HEK293 (cell line): ENCODE measurements around the gene ACAD8.
A peak's percentile ranks its signal among the peaks of the same experiment; 100 is the strongest.

Experiments
- CTCF ChIA-PET: fragments of 350-600 bp; formaldehyde crosslinking; extraction: SDS; loops from one replicate; lab custom pipeline; 2021; ENCODE audit warnings: antibody characterized with exemption; lab: Yijun Ruan, JAX
- POLR2A ChIA-PET: fragments of 300-600 bp; formaldehyde crosslinking; extraction: SDS; loops from one replicate; lab custom pipeline; 2020; ENCODE audit warnings: antibody characterized with exemption, inconsistent platforms; lab: Yijun Ruan, JAX
- H3K27ac ChIP-seq: fragments of 200-500 bp; sonication (Bioruptor generic); 2 replicates; pipeline ENCODE4 v1.5.1; 2014; ENCODE audit warnings: low read depth, low read length, control low read depth, inconsistent platforms; ENCODE audit errors: extremely low read depth
- H3K36me3 ChIP-seq, 2 experiments: fragments of 200-500 bp in 1 of 2; sonication (Bioruptor generic) in 1 of 2; 1 replicate in 1 of 2; 2 replicates in 1 of 2; pipeline ENCODE4 v1.5.1; 2014 to 2017; ENCODE audit warnings: inconsistent platforms in 2 of 2, low read length in 2 of 2; ENCODE audit not compliant: control insufficient read depth in 2 of 2, insufficient read depth in 1 of 2
- H3K4me1 ChIP-seq: fragments of 200-500 bp; sonication (Bioruptor generic); 2 replicates; pipeline ENCODE4 v1.5.1; 2014; ENCODE audit warnings: mild to moderate bottlenecking, low read length, inconsistent platforms; ENCODE audit not compliant: control insufficient read depth, insufficient read depth
- H3K4me3 ChIP-seq: 2 replicates; pipeline ENCODE4 v1.5.1; 2011; ENCODE audit warnings: low read depth, mild to moderate bottlenecking, control low read depth, low read length, moderate library complexity
- H3K9me3 ChIP-seq: fragments of 200-500 bp; sonication (Bioruptor generic); 2 replicates; pipeline ENCODE4 v1.5.1; 2014; ENCODE audit warnings: low read depth, low read length, inconsistent platforms; ENCODE audit not compliant: control insufficient read depth, insufficient read depth
- GLI2 ChIP-seq: fragments of 450-650 bp; formaldehyde crosslinking; IDR thresholded peaks from 2 replicates; pipeline ENCODE4; 2017; ENCODE audit warnings: missing biosample characterization, missing genetic modification characterization, low read depth, borderline replicate concordance
- PRDM1 ChIP-seq: fragments of 450-650 bp; formaldehyde crosslinking; IDR thresholded peaks from 2 replicates; pipeline ENCODE4; 2016; ENCODE audit warnings: missing biosample characterization, missing genetic modification characterization
- PRDM2 ChIP-seq: fragments of 450-650 bp; formaldehyde crosslinking; IDR thresholded peaks from 2 replicates; pipeline ENCODE4 v1.5.1; 2016; ENCODE audit warnings: missing biosample characterization, missing genetic modification characterization, borderline replicate concordance
- TCF7L2 ChIP-seq: IDR thresholded peaks from 2 replicates; pipeline ENCODE4 v1.6.1; 2011; ENCODE audit warnings: low read depth, mild to moderate bottlenecking, inconsistent platforms, low read length, moderate library complexity, borderline replicate concordance
- ZNF10 ChIP-seq: fragments of 450-650 bp; formaldehyde crosslinking; IDR thresholded peaks from 2 replicates; pipeline ENCODE4 v1.5.1; 2017; ENCODE audit warnings: missing biosample characterization, missing genetic modification characterization
- ZNF121 ChIP-seq: fragments of 450-650 bp; formaldehyde crosslinking; IDR thresholded peaks from 2 replicates; pipeline ENCODE4 v1.5.1; 2016; ENCODE audit warnings: missing biosample characterization, missing genetic modification characterization
- ZNF146 ChIP-seq: fragments of 450-650 bp; formaldehyde crosslinking; IDR thresholded peaks from 2 replicates; pipeline ENCODE4 v1.5.1; 2016; ENCODE audit warnings: missing biosample characterization, missing genetic modification characterization
- ZNF473 ChIP-seq: fragments of 450-650 bp; formaldehyde crosslinking; IDR thresholded peaks from 2 replicates; pipeline ENCODE4 v1.5.1; 2017; ENCODE audit warnings: missing biosample characterization, missing genetic modification characterization
- ZNF596 ChIP-seq: fragments of 450-650 bp; IDR thresholded peaks from 2 replicates; pipeline ENCODE4 v1.5.0; 2018; ENCODE audit warnings: missing biosample characterization, mild to moderate bottlenecking, missing genetic modification characterization, moderate library complexity
- ZNF654 ChIP-seq: fragments of 450-650 bp; formaldehyde crosslinking; IDR thresholded peaks from 2 replicates; pipeline ENCODE4 v1.5.1; 2016; ENCODE audit warnings: low read depth, missing biosample characterization, missing genetic modification characterization
- ZNF792 ChIP-seq: fragments of 450-650 bp; formaldehyde crosslinking; IDR thresholded peaks from 2 replicates; pipeline ENCODE4 v1.5.1; 2016; ENCODE audit warnings: missing biosample characterization, missing genetic modification characterization
- ZSCAN30 ChIP-seq: fragments of 450-650 bp; IDR thresholded peaks from 2 replicates; pipeline ENCODE4 v1.5.1; 2018; ENCODE audit warnings: missing biosample characterization, mild to moderate bottlenecking, missing genetic modification characterization, moderate library complexity
- TF ChIP-seq, protein P1 (sequence below): fragments of 450-650 bp; formaldehyde crosslinking; IDR thresholded peaks from 2 replicates; pipeline ENCODE4 v1.5.1; 2016; ENCODE audit warnings: missing biosample characterization, missing genetic modification characterization
- TF ChIP-seq, protein P2 (sequence below): fragments of 450-650 bp; formaldehyde crosslinking; IDR thresholded peaks from 2 replicates; pipeline ENCODE4 v1.5.1; 2016; ENCODE audit warnings: missing biosample characterization, missing genetic modification characterization

Gene ACAD8

GRCh38 chr11:134270250-134270714, 16.9 kb downstream of the ACAD8 start:
- Histone ChIP-seq H3K4me3 (no peak overlapping the region), H3K27ac (no peak overlapping the region), H3K4me1 (peaks cover 7% of the 10 kb centered on the region), H3K9me3 (no peaks in the 10 kb centered on the region)
- ChIA-PET POLR2A (no interaction called here), CTCF (interaction anchor here (0.7 to 0.9 kb wide), 4 partner anchors 43 to 804 kb away, joined by 3 to 4 read pairs (median 3); no protein-coding TSS in a partner anchor)
- TF ChIP-seq PRDM2 (tag by site-specific recombination) (no peak), ZNF596 (no peak), ZSCAN30 (tag by site-specific recombination) (no peak), ZNF654 (tag by site-specific recombination) (peak; percentile 24; the same call in 1 of the 2 replicates), ZNF10 (no peak), PRDM1 (tag by site-specific recombination) (0 out of 2 replicates have a peak, but pooled peaks have one; percentile 27)
- TF ChIP-seq, protein P1, sequence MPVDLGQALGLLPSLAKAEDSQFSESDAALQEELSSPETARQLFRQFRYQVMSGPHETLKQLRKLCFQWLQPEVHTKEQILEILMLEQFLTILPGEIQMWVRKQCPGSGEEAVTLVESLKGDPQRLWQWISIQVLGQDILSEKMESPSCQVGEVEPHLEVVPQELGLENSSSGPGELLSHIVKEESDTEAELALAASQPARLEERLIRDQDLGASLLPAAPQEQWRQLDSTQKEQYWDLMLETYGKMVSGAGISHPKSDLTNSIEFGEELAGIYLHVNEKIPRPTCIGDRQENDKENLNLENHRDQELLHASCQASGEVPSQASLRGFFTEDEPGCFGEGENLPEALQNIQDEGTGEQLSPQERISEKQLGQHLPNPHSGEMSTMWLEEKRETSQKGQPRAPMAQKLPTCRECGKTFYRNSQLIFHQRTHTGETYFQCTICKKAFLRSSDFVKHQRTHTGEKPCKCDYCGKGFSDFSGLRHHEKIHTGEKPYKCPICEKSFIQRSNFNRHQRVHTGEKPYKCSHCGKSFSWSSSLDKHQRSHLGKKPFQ (tag by site-specific recombination), result peak; percentile 64
- TF ChIP-seq, all 188 proteins: peak for 3
- no peaks in the 10 kb centered on the region for H3K36me3 ChIP-seq

DNA sequence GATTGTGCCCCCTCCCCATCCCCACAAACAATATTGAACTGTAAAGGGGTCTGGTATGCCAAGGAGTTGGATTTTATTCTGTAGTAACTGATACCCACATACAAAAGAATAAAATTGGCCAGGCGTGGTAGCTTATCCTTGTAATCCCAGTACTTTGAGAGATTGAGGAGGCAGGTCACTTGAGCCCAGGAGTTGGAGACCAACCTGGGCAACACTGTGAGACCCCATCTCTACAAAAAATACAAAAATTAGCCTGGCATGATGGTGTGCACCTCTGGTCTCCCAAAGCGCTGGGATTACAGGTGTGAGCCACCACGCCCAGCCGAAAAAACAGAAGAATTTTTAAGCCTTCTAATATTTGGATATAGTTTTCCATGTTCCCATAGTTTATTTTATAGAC, 18.6 kb downstream of the ACAD8 start:
- no peaks in the 10 kb centered on the region for H3K9me3 ChIP-seq
- peaks cover 7% of the 10 kb centered on the region for H3K4me1 ChIP-seq
- no peak overlapping the region for H3K4me3 ChIP-seq
- POLR2A ChIA-PET, result interaction anchor here (1.4 to 2.2 kb wide), 2 partner anchors 10 to 47 kb away, joined by 4 to 11 read pairs; partner anchors contain the start of genes NCAPD3 and VPS26B
- CTCF ChIA-PET, result interaction anchor here (0.5 to 5.4 kb wide), 2 partner anchors 10 to 198 kb away, joined by 3 to 35 read pairs; no protein-coding TSS in a partner anchor
- no peaks in the 10 kb centered on the region for H3K36me3 ChIP-seq
- TF ChIP-seq, protein P2, sequence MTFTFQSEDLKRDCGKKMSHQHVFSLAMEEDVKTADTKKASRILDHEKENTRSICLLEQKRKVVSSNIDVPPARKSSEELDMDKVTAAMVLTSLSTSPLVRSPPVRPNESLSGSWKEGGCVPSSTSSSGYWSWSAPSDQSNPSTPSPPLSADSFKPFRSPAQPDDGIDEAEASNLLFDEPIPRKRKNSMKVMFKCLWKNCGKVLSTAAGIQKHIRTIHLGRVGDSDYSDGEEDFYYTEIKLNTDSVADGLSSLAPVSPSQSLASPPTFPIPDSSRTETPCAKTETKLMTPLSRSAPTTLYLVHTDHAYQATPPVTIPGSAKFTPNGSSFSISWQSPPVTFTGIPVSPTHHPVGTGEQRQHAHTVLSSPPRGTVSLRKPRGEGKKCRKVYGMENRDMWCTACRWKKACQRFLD (tag by site-specific recombination), result no peak
- TF ChIP-seq TCF7L2 (no peak), ZNF792 (no peak), ZNF121 (tag by site-specific recombination) (peak; percentile 53; the same call in 1 of the 2 replicates), ZNF473 (tag by site-specific recombination) (no peak), ZNF146 (tag by site-specific recombination) (no peak), GLI2 (no peak)
- no peak overlapping the region for H3K27ac ChIP-seq
